ENCODE measurements around the gene INSYN2B.
A peak's percentile ranks its signal among the peaks of the same experiment; 100 is the strongest.

INSYN2B gene

DNA sequence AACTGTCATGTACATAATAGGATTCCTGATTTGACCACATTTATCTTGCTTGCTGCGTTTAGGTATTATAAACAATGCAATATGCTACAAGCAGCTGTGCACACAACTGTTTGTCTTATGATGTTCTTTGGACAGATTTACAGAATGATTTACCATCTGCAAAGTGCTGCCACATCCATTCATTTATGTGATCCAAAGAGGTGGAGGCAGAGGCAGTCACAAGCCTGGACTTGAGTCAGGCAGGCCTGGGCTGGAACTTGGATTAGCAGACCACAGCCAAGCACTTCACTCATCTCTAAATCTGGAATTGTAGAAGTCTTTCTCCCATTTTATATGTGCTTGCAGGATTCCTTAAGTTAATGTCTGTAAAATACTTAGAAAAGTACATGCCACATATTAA is 149.0 kb downstream of the INSYN2B start:
- FAIRE-seq (no peak), DNase-seq (ENCODE audit: insufficient read length, low spot score) (no peak)
- TF ChIP-seq, protein P1, sequence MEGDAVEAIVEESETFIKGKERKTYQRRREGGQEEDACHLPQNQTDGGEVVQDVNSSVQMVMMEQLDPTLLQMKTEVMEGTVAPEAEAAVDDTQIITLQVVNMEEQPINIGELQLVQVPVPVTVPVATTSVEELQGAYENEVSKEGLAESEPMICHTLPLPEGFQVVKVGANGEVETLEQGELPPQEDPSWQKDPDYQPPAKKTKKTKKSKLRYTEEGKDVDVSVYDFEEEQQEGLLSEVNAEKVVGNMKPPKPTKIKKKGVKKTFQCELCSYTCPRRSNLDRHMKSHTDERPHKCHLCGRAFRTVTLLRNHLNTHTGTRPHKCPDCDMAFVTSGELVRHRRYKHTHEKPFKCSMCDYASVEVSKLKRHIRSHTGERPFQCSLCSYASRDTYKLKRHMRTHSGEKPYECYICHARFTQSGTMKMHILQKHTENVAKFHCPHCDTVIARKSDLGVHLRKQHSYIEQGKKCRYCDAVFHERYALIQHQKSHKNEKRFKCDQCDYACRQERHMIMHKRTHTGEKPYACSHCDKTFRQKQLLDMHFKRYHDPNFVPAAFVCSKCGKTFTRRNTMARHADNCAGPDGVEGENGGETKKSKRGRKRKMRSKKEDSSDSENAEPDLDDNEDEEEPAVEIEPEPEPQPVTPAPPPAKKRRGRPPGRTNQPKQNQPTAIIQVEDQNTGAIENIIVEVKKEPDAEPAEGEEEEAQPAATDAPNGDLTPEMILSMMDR (IDR thresholded peaks at IDR 0.05; ENCODE audit: insufficient read depth, missing control alignments): no peak

DNA sequence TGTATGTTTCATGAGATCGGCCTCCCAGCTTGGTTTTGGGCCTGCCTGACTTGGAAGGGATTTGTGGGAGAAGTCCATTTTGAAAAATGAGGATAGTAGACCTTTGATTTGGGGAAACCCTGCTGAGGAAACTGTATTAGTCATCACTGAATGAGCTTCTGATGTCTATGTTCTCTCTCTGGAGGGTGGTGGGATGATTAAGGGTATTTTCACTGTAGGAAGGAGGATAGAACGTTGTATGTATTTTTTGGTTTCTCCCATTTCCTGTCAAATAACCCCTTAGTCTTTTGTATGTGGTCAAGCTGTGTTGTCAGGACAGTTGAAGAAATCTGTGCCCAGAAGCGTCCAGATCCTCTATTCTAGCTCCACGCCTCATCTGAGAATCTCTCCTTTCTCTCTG is 151.9 kb downstream of the INSYN2B start:
- FAIRE-seq (no peak), DNase-seq (ENCODE audit: insufficient read length, low spot score) (no peak)
- TF ChIP-seq, protein P1 (IDR thresholded peaks at IDR 0.05; ENCODE audit: insufficient read depth, missing control alignments): no peak

DNA sequence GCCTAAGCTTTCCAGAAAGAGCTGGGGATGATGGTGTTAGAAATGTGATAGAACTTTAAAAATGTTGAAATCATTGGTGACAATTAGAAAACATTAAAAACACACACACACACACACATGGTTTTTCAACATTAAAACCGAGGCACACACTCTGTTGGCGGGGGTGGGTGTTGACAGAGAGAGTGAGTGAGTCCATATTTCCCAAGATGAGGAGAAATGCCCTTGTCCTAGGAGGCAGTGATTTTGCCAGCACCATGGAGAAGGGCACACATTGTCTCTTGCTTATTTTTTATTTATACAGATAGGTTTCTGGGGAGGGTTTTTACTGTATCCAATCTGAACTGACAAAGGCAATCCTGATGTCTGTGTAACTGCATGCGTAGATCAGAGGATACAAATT is 152.5 kb downstream of the INSYN2B start:
- TF ChIP-seq, protein P1 (IDR thresholded peaks at IDR 0.05; ENCODE audit: insufficient read depth, missing control alignments): no peak
- FAIRE-seq (no peak), DNase-seq (ENCODE audit: insufficient read length, low spot score) (no peak)

DNA sequence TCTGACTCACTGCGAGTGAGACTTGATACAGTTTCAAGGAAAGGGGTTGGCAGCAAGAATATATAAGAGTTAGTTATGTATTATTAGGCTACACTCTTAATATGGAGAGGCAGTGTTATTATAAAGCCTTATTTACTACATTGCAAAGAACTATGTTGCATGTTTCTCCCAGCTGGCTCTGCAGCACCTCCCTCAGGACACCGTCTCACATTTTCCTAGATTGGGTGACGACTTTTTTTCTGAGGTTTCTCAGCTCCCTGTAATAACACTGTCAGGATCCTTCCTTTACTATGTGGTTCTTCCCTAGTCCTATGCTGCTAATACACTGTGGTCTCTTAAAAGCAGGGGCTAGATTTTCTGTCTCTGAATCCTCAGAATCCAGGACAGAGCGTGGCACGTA is 153.7 kb downstream of the INSYN2B start:
- FAIRE-seq: no peak
- TF ChIP-seq, protein P1 (IDR thresholded peaks at IDR 0.05; ENCODE audit: insufficient read depth, missing control alignments): peak; percentile 3
- DNase-seq (ENCODE audit: insufficient read length, low spot score): no peak

DNA sequence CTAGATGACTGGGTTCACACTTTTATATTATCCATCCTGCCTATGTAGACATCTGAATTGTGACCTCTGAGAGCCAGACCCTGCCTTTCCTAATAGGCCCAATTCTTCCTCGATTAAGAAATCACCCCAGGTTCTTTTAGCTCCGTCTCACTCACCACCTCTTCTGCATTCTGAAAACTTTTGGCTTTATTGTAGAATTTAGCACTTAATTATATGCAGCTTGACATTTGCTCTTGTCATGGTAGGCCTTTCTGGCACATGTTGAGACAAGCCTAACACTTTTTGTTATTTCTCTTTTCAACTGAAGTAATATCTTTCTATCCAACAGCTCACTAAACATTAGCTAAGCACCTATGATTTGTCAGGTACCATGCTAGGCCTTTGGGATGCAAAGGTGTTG is 163.3 kb downstream of the INSYN2B start:
- DNase-seq (ENCODE audit: insufficient read length, low spot score): no peak
- TF ChIP-seq, protein P1 (IDR thresholded peaks at IDR 0.05; ENCODE audit: insufficient read depth, missing control alignments): no peak
- no peak for FAIRE-seq

DNA sequence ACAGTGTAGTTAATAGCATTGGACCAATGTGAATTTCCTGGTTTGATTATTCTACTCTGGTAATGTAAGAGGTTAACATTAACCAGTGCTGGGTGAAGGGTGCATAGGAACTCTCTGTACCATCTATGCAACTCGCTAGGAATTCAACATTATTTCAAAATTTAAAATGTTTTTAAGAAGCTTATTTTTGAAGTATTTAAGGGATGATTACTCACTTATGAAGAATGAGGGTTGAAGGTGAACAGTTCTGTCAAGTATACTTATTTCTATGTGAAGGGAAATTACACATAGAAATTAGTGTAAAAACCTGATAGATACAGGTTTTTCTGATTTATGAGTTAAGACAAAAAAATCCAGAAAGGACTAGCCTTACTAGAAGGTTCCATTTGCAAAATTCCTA is 165.8 kb downstream of the INSYN2B start:
- TF ChIP-seq, protein P1 (IDR thresholded peaks at IDR 0.05; ENCODE audit: insufficient read depth, missing control alignments): no peak
- FAIRE-seq: no peak

More for the DNA sequence above, 165.8 kb downstream of the INSYN2B start:
- no peak for DNase-seq (ENCODE audit: insufficient read length, low spot score)

Data from D721Med (cell line).